ENCODE results near the gene RRAS2.

- no peak for TF ChIP-seq EZH2 (IDR thresholded peaks at IDR 0.05; ENCODE audit: borderline replicate concordance, low read length)
- no peak for TF ChIP-seq CTCF (conservative IDR thresholded peaks at IDR 0.05 in 1 of 2, IDR thresholded peaks at IDR 0.05 in 1 of 2; ENCODE audit: extremely low read depth in 1 of 2, insufficient read depth in 1 of 2, low read depth in 1 of 2, low read length in 2 of 2)
Measured at GRCh38 chr11:14251754-14252153, 107.2 kb downstream of the RRAS2 start.
